Measurements from ENCODE around the gene ZKSCAN8.

Gene ZKSCAN8

DNA sequence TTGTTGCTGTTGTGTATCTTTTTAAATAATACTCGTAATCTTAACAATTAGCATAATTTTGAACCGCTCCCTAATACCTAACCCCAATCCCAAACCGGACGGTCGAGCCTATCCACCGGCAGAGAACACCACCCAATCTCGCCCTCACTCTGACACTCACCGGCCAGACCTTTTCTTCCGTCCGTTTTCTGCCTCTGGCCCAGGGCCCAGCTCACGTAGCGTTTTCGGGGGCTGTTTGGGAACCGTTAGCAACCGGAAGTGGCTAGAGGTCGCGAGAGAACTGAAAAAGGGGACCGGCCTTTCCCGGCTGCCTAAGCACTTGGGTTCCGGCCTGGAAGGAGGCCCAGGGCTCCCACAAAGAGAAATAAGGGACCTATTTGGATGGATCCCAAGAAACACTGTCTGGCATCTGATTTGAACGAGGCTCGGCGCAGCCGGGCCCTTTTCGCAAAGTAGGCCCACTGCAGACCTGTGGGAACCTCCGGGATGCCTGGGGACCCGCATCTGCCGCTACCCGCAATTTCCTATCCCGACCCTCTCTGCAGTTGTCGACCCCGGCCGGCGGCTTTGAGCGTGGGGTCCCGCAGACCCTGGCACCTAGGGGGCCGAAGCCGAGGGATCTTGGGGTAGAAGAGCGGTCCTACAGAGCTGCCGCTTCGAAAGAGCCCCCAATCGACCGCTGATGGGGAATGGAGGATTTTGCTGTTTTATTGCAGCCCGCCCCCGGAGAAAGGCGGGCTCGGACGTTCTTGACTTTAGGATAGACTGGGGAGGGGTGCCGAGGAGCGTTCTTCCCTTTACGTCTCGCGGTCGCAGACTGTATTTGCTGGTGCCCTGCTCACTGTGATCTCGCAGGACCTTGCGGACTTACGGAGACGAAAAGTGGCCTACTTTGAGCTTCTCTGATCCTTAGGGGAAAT lies 4.8 kb upstream of the ZKSCAN8 start:
- in situ Hi-C loops (cut with HindIII; ENCODE audit: low pct_ligation_motif_present, low pct_unique_long_range_greater_than_20kb, low sequenced_read_pairs), result no loop called here

DNA sequence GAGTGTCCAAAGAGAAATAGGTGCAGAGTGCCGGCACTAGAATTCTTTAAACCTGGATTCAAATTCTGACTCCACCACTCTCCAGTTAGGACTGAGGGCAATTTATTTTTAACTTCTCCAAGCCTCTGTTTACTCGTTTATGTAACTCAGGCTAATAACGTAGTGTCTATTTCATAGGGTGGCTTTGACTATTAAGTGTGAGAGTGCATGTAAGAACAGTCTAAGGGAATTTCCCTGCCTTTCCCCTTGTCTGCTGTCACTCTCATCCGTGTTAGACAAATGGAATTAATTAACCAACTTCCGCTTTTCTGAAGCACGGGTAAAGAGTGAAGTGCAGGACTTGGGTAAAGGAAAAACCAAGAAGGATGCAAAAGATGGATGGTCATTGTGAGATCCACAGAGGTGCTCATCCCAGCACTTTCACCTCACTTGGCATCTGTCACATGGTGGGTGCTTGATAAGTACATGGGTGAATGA lies 4.1 kb upstream of the ZKSCAN8 start:
- DNase-seq, result peak; percentile 8
- in situ Hi-C loops (cut with HindIII; ENCODE audit: low pct_ligation_motif_present, low pct_unique_long_range_greater_than_20kb, low sequenced_read_pairs), result no loop called here

More for the DNA sequence above, 4.8 kb upstream of the ZKSCAN8 start:
- peak; percentile 94 for DNase-seq

DNA sequence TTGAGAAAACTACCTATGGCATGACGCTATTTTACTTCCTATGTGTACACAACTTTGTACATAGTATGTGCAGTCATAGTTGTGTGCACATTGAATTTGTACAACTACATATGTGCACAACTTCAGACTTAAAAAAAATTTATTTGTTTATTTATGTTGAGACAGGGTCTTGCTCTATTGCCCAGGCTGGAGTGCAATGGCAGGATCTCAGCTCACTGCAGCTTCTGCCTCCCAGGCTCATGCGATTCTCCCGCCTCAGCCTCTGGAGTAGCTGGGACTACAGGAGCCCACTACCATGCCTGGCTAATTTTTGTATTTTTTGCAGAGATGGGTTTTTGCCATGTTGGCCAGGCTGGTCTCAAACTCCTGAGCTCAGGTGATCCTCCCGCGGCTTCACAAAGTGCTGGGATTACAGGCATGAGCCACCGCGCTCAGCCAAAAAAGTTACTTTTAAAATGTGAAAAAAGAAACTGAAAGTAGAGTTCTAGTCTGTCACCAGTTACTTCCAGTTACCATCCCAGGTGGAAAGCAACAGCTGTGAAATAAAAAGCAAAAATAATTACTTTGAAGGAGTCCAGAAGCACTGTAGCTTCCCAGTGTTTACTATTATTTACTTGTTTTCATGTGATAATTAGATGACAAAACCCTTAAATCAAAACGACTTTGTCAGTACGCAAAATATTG lies 1.7 kb upstream of the ZKSCAN8 start:
- in situ Hi-C loops (cut with HindIII; ENCODE audit: low pct_ligation_motif_present, low pct_unique_long_range_greater_than_20kb, low sequenced_read_pairs), result no loop called here
- no peak for DNase-seq

DNA sequence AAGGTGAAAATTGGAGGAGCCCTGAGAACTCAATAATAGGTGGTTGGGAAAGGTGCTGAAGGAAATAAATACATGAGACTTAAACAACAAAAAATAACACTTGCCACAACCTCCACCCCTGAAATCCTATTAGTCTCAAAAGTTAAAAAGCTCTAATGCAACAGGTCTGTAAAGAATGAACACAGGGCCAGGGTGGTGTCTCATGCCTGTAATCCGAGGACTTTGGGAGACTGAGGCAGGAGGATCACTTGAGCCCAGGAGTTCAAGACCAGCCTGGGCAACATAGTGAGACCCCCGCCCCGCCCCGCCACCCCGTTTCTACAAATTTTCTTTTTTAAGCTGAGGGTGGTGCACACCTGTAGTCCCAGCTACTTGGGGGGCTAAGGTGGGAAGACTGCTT lies 1.1 kb upstream of the ZKSCAN8 start:
- DNase-seq, result no peak
- in situ Hi-C loops (cut with HindIII; ENCODE audit: low pct_ligation_motif_present, low pct_unique_long_range_greater_than_20kb, low sequenced_read_pairs), result no loop called here

DNA sequence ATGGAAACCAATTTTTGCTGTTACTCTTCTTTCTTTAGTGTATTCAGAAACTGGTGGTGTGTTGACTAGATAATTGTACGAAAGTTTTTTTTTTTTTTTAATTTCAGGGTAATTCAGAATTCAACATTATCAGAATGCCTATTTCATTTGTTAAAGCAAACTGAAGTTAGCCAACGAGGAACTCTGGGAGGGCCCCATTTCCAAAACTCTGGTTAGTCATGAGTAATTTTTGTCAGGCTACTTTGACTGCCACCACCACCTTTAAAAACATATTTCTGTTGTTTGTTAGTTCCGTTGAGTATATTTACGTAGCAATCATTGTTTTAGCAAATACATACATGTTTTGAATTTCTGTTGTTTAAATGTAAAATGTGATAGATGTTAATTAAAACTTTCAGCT lies 763 bp downstream of the ZKSCAN8 start:
- DNase-seq, result no peak
- in situ Hi-C loops (cut with HindIII; ENCODE audit: low pct_ligation_motif_present, low pct_unique_long_range_greater_than_20kb, low sequenced_read_pairs), result no loop called here

DNA sequence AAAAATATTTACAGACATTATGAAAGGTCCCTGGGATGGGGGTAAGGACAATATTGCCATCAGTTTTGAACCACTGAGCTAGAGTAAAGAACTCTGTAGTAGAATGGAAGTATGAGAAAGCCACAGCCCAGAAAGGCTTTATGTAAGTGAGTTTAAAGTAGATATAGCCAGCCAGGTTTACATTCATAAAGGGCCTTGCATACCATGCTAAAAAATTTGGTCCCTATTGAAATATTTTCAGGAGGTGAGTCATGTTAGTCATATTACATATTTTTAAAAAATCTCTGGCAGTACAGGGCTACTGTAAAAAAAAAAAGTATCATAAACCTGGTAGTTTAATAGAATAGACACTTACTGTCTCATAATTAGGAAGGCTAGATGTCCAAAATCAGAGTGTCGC lies 3.5 kb downstream of the ZKSCAN8 start:
- in situ Hi-C loops (cut with HindIII; ENCODE audit: low pct_ligation_motif_present, low pct_unique_long_range_greater_than_20kb, low sequenced_read_pairs), result no loop called here
- DNase-seq, result no peak

DNA sequence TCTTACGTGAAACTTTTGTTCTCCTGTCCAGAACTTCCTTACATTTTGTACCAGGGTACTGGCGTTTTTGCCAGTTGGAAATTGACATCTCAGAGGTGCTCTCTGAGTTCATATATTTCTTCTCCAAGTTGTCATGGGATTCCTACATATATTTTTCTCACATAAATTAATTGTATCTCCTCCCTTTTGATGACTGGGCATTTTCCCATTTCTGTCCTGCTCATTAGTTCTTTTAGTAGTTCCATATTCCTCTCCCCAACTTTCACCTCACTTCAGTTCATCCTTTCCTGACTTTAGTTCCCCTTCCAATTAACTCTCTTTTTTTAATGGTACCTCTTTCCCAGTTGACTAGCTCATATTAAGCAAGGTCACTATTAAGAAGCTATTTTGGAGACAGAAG lies 10.8 kb downstream of the ZKSCAN8 start:
- DNase-seq, result no peak
- in situ Hi-C loops (cut with HindIII; ENCODE audit: low pct_ligation_motif_present, low pct_unique_long_range_greater_than_20kb, low sequenced_read_pairs), result no loop called here

DNA sequence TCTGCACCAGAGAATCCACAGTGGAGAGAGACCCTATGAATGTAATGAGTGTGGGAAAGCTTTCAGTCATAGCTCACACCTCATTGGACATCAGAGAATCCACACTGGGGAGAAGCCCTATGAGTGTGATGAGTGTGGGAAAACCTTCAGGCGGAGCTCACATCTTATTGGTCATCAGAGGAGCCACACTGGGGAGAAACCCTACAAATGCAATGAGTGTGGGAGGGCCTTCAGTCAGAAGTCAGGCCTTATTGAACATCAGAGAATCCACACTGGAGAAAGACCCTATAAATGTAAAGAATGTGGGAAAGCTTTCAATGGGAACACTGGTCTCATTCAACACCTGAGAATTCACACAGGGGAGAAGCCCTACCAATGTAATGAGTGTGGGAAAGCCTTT lies 11.9 kb downstream of the ZKSCAN8 start:
- peak; percentile 8 for DNase-seq
- in situ Hi-C loops (cut with HindIII; ENCODE audit: low pct_ligation_motif_present, low pct_unique_long_range_greater_than_20kb, low sequenced_read_pairs), result no loop called here

DNA sequence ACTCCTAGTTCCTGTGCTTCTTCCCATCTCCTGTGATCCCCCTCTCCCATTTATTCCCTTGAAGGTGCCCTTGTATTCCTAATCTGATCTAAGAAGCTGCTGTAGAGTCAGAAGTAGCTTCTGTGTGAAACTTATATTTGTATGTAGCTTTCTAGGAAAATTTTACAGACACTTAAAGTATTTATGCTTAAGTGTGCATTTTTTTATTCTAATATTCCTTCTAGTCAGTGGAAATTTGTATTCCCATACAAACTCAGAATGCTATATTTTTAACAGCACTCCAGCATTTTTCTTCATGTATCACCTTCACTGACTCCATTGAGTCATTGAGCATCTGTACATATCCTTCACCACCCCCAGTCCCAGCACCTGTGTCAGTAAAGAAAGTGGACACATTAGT lies 12.7 kb downstream of the ZKSCAN8 start:
- in situ Hi-C loops (cut with HindIII; ENCODE audit: low pct_ligation_motif_present, low pct_unique_long_range_greater_than_20kb, low sequenced_read_pairs), result no loop called here

DNA sequence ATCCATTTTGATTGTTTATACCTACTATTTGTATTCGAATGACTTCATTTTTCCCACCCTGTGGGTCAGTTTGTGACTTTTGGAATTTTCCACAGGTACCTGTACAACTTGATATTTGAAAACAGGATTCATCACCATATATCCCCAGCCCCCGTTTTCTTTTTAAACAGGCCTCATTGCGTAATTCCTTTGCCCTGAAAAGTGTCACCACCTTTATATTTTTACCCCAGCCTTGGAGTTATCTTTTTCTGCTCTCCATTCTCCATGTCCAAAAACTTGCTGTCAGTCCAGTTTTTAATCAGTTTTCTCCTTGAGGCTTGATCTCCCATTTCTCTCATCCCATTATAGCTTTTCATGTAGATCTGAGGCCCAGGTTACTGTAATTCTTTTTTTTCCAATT lies 16.6 kb downstream of the ZKSCAN8 start:
- in situ Hi-C loops (cut with HindIII; ENCODE audit: low pct_ligation_motif_present, low pct_unique_long_range_greater_than_20kb, low sequenced_read_pairs), result no loop called here
- no peak for DNase-seq

More for the DNA sequence above, 12.7 kb downstream of the ZKSCAN8 start:
- no peak for DNase-seq

DNA sequence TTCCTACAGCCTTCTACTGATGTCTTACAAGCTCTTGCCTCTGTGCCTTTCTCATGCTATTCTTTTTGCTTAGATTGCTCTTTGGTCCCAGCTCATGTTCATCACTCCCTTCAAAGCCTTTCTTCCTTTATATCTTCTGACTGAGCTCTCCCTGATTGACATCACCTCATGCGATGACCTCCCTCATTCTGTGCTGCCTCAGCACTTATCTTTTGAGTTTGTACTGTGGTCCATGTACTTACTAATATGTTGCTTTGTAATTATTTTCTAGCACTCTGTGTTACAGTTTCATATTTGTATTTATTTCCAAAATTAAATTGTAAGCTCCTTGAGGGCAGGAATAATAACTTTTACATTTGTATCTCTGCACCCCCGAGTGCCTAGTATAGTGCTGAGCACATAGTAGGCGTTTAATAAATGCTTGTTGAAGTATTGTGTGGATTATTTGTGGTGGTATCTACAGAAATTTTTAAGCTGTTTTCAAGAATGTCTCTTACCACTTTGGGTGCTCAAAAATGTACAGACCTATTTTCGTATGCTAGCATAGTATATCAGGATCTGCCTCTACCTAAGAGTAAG lies 17.4 kb downstream of the ZKSCAN8 start:
- in situ Hi-C loops (cut with HindIII; ENCODE audit: low pct_ligation_motif_present, low pct_unique_long_range_greater_than_20kb, low sequenced_read_pairs), result no loop called here
- no peak for DNase-seq

DNA sequence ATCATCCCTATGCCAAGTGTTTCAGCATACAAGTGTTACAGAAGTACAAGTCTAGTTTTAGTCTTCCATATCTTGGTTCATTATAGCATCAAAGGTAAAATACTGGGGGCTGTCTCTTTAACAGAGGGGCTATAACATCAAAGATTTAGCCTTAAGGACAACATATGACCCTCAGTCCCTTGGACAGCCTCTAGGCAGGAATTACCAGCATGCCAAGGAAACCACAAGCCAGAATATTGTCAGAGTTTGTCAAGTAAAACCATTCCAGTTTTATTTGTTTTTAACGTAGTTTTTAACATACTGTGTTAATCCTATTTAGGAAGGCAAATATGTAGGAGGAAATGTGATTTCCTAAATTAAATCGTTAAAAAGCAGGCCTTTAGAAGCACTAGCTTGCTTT lies 18.6 kb downstream of the ZKSCAN8 start:
- in situ Hi-C loops (cut with HindIII; ENCODE audit: low pct_ligation_motif_present, low pct_unique_long_range_greater_than_20kb, low sequenced_read_pairs), result no loop called here
- no peak for DNase-seq

DNA sequence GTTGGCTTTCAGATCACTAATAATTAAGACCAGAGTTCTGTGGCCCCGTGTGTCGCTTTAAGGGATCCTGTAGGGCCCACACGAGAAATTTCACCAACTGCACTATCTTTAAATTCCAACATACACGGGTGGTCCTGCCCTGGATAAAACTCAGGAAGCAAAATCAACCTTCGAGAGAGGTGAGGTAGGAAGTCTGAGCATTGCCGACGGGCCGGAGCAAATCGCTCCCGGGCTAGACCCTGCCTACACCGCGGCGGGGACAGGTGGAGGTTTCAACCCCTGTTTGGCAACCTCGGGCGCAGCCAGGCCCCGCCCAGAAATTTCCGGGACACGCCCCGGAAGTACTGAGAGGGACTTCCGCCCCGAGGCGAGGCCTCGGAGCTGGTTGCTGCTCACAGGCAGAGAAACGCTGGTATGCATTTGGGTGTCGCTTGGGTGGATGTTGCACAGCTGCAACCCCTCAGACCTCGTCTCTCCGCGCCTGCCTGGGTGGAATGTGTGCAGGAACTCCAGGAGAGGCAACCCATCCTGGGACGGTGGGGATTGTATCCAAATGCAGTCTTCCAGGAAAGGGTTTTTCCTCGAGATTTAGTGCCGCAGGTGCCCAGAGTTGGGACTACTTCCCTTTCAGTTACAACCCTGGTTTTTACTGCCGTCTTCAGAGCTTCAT lies 19.9 kb downstream of the ZKSCAN8 start:
- in situ Hi-C loops (cut with HindIII; ENCODE audit: low pct_ligation_motif_present, low pct_unique_long_range_greater_than_20kb, low sequenced_read_pairs), result no loop called here

DNA sequence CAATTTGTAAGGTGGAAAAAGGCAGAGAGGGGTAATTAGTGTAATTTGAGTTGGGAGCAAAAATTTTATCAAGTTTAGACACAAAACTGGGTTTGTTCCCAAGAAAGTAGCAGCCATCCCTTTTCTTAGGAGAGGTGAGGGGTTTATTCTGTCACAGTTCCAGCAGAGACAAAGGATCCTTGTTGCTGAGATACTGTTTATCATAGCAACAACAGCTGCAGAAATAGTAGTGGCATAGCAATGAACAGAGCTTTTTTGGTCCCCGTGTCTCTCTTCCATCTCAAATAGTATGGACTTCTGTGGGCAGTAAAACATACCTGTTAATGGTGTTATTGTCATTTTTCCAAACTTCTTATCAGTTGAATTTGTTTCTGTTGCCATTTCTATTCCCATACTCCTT lies 23.9 kb downstream of the ZKSCAN8 start:
- in situ Hi-C loops (cut with HindIII; ENCODE audit: low pct_ligation_motif_present, low pct_unique_long_range_greater_than_20kb, low sequenced_read_pairs), result no loop called here
- no peak for DNase-seq

More for the DNA sequence above, 19.9 kb downstream of the ZKSCAN8 start:
- no peak for DNase-seq

DNA sequence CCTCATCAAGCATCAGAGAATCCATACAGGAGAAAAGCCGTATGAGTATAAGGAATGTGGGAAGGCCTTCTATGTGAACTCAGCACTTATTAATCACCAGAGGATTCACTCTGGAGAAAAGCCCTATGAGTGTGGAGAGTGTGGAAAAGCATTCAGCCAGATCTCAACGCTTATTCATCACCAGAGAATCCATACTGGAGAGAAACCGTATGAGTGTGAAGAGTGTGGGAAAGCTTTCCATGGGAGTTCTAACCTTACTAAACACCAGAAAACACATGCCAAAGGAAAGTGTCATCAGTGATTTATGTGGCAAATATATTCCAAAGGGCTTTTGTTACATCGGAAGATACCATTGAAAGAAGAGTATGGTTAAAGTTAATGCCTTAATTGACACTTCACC lies 25.4 kb downstream of the ZKSCAN8 start:
- in situ Hi-C loops (cut with HindIII; ENCODE audit: low pct_ligation_motif_present, low pct_unique_long_range_greater_than_20kb, low sequenced_read_pairs), result no loop called here
- DNase-seq, result peak; percentile 24

DNA sequence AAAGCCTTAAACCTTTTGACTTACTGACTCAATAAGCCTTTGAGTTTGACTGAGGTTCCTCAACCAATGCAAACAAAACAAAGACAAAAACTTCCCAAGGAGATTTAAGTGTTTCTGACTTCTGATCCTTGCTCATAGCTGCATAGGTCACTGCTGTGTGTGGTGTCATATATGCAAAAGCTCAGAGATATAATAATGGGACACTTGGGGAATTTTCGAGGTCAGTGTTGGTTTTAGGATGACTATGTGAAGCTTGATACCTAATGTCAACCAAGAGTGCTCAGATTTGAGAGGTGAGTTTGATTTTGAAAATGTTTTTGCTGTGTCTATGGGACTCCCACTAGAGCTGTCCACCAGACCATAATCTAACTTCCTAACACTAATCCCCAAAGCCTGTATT lies 26.2 kb downstream of the ZKSCAN8 start:
- in situ Hi-C loops (cut with HindIII; ENCODE audit: low pct_ligation_motif_present, low pct_unique_long_range_greater_than_20kb, low sequenced_read_pairs), result no loop called here
- DNase-seq, result no peak

DNA sequence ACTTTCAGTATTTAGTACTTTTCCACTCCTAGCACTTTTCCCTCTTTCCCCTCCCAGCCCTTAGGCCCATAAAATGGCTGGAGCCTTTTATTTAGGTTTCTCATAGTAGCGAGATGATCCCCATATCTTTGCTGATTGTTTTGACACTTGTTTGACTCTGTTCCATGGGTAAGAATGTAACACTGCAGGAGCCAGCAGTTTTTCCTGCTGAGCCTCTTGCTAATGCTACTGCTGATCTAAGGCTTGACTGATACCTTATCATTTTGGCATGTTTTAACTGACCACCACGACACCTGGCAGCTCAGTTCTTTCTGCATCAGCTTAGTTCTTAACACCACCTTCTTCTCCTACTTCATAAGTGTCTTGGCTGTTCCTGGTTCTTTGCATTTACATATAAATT lies 29.6 kb downstream of the ZKSCAN8 start:
- in situ Hi-C loops (cut with HindIII; ENCODE audit: low pct_ligation_motif_present, low pct_unique_long_range_greater_than_20kb, low sequenced_read_pairs), result no loop called here
- no peak for DNase-seq

DNA sequence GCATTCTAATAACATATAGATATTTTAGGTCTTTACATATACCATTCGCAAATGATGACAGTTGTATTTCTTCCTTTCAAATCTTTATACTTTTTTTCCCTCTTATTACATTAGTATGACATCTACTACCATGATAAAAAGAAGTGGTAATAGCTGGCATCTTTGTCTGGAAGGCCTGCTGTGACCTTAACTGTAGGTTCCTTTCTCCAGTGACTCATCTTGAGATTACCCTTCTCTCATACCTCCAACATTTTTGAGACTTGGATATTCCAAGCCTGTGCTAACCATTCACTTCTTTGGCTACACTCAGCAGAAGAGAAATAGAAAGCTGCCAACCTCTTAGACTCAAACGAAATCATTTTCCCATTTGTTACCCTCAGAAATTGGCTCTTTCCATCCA lies 30.3 kb downstream of the ZKSCAN8 start:
- in situ Hi-C loops (cut with HindIII; ENCODE audit: low pct_ligation_motif_present, low pct_unique_long_range_greater_than_20kb, low sequenced_read_pairs), result no loop called here
- no peak for DNase-seq

DNA sequence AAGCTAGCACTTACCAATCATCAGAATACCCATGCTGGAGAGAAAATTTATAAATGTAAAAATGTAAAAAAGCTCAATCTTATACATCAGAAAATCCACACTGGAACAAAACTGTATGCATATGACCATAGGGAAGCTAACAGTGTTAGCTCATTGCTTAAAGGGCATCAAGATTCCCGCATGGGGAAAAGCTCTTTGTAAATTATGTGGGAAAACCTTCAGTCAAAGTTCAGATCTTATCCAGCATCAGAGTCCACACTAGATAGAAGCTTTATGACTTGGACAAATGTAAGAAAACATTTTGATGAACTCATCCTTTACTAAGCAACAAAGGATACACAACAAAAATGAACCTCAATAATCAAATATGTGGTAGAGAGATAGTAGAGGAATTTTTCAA lies 34.7 kb downstream of the ZKSCAN8 start:
- no peak for DNase-seq
- in situ Hi-C loops (cut with HindIII; ENCODE audit: low pct_ligation_motif_present, low pct_unique_long_range_greater_than_20kb, low sequenced_read_pairs), result no loop called here

Data from ACHN (cell line).